ENCODE results near the gene SLC26A1.

- TF ChIP-seq CTCF (IDR thresholded peaks at IDR 0.05) = no peak
- TF ChIP-seq EZH2 (IDR thresholded peaks at IDR 0.05) = no peak
These were observed 700 bp downstream of the SLC26A1 start for GRCh38 chr4:992297-993110.
